Keratinocyte (primary cell): Measurements from ENCODE around the gene RTL1. TPM values are rescaled to one million over a fixed set of nuclear protein-coding genes. Genes with fewer than 3 reads are reported as not detected.

Experiments
- DNase-seq: peaks from one replicate; pipeline ENCODE4 v3.0.0-alpha.2; 2011; ENCODE audit warnings: low read depth, missing footprints, low spot score
- FAIRE-seq: peaks from 2 replicates; lab custom pipeline; 2011; peaks lifted over from hg19 to GRCh38; lab: Jason Lieb, UNC
- H2AFZ ChIP-seq: 2 replicates; pipeline ENCODE4 v1.6.0; 2012; ENCODE audit warnings: low read length, control low read depth, inconsistent platforms; ENCODE audit not compliant: control insufficient read depth
- H3K27ac ChIP-seq: 2 replicates; pipeline ENCODE4 v1.5.1; 2011; ENCODE audit warnings: low read length; ENCODE audit not compliant: control insufficient read depth, insufficient read depth
- H3K27me3 ChIP-seq: 3 replicates; pipeline ENCODE4 v1.6.0; 2011; ENCODE audit warnings: low read length; ENCODE audit not compliant: control insufficient read depth, insufficient read depth; ENCODE audit errors: extremely low read depth
- H3K36me3 ChIP-seq, 2 experiments: 2 replicates in 1 of 2; 3 replicates in 1 of 2; pipeline ENCODE4 v1.5.1; 2011; ENCODE audit warnings: low read length in 2 of 2, mild to moderate bottlenecking in 1 of 2; ENCODE audit not compliant: control insufficient read depth in 2 of 2, insufficient read depth in 2 of 2; ENCODE audit errors: extremely low read depth in 1 of 2
- H3K4me1 ChIP-seq: 3 replicates; pipeline ENCODE4 v1.5.1; 2011; ENCODE audit warnings: low read length; ENCODE audit not compliant: control insufficient read depth, insufficient read depth; ENCODE audit errors: extremely low read depth
- H3K4me2 ChIP-seq: 3 replicates; pipeline ENCODE4 v1.6.0; 2011; ENCODE audit warnings: low read depth, low read length; ENCODE audit not compliant: control insufficient read depth, insufficient read depth; ENCODE audit errors: extremely low read depth
- H3K4me3 ChIP-seq, 3 experiments: fragments of 200-600 bp in 1 of 3; sonication (generic) in 1 of 3; 2 replicates in 2 of 3; 3 replicates in 1 of 3; pipeline ENCODE4 v1.5.1; 2011 to 2016; ENCODE audit warnings: low read length in 3 of 3, mild to moderate bottlenecking in 3 of 3, control low read depth in 2 of 3, inconsistent platforms in 1 of 3, low read depth in 1 of 3, mixed read lengths in 1 of 3, mixed run types in 1 of 3, moderate library complexity in 1 of 3; ENCODE audit not compliant: control insufficient read depth in 2 of 3, insufficient read depth in 2 of 3; ENCODE audit errors: extremely low read depth in 1 of 3
- H3K79me2 ChIP-seq: 2 replicates; pipeline ENCODE4 v1.6.0; 2012; ENCODE audit warnings: low read length; ENCODE audit not compliant: control insufficient read depth, insufficient read depth
- H3K9ac ChIP-seq: 3 replicates; pipeline ENCODE4 v1.6.0; 2011; ENCODE audit warnings: low read length; ENCODE audit not compliant: control insufficient read depth, insufficient read depth; ENCODE audit errors: extremely low read depth
- H3K9me1 ChIP-seq: 3 replicates; pipeline ENCODE4 v1.6.0; 2011; ENCODE audit warnings: low read length; ENCODE audit not compliant: control insufficient read depth, insufficient read depth; ENCODE audit errors: extremely low read depth
- H3K9me3 ChIP-seq: 2 replicates; pipeline ENCODE4 v1.5.1; 2012; ENCODE audit warnings: low read depth, low read length; ENCODE audit not compliant: control insufficient read depth
- H4K20me1 ChIP-seq: 3 replicates; pipeline ENCODE4 v1.6.0; 2011; ENCODE audit warnings: low read length; ENCODE audit not compliant: control insufficient read depth, insufficient read depth; ENCODE audit errors: extremely low read depth
- EZH2 ChIP-seq: IDR thresholded peaks from one replicate; pipeline ENCODE4 v1.6.1; 2012; ENCODE audit warnings: inconsistent platforms, mild to moderate bottlenecking, low read length, moderate library complexity
- dilution Hi-C: fragments of 300-500 bp; cut with MboI; formaldehyde crosslinking; loops from one replicate; pipeline ENCODE4 v1.7.0; 2020; ENCODE audit warnings: low sequenced_read_pairs; ENCODE audit not compliant: extremely low pct_ligation_motif_present
- polyA plus RNA-seq, 5 experiments: library from polyadenylated mRNA; depleted of rRNA in 3 of 5; stranded (reverse) in 3 of 5; stranded (forward) in 1 of 5; unstranded in 1 of 5; fragments of >200 nt; gene quantifications; 1 replicate in 1 of 5; 2 replicates in 3 of 5; 3 replicates in 1 of 5; pipeline versions ENCODE4 v1.2.1 to v1.2.3, GENCODE V29; 2011 to 2012; ENCODE audit warnings: missing spikeins in 2 of 5, low read depth in 1 of 5, low replicate concordance in 1 of 5
- TF ChIP-seq, protein P1 (sequence below), 3 experiments: IDR thresholded peaks in 1 of 3; conservative IDR thresholded peaks in 1 of 3; optimal IDR thresholded peaks in 1 of 3; 2 replicates in 2 of 3; 3 replicates in 1 of 3; pipeline versions ENCODE3 to v1.5.1; 2011; ENCODE audit warnings: low read length in 3 of 3, mild to moderate bottlenecking in 3 of 3, moderate library complexity in 2 of 3, control low read depth in 1 of 3, inconsistent platforms in 1 of 3; ENCODE audit not compliant: insufficient read depth in 2 of 3; ENCODE audit errors: extremely low read depth in 1 of 3

RTL1 gene
- polyA plus RNA-seq, 1 donor (not counting 4 experiments of a cell fraction or from before 2014, with no cell fraction given): not detected

- Histone ChIP-seq H3K4me3 (no peak overlapping the region), H3K79me2 (no peaks in the 10 kb centered on the region), H3K9ac (no peak overlapping the region), H3K27ac (no peak overlapping the region), H3K4me2 (no peak overlapping the region), H3K9me3 (no peaks in the 10 kb centered on the region), H3K9me1 (no peaks in the 10 kb centered on the region), H3K4me1 (no peaks in the 10 kb centered on the region), H3K36me3 (no peaks in the 10 kb centered on the region), H4K20me1 (no peaks in the 10 kb centered on the region), H2AFZ (no peak overlapping the region), H3K27me3 (no peaks in the 10 kb centered on the region)
- no peak for DNase-seq
- dilution Hi-C loops: no loop called here
- TF ChIP-seq, protein P1, sequence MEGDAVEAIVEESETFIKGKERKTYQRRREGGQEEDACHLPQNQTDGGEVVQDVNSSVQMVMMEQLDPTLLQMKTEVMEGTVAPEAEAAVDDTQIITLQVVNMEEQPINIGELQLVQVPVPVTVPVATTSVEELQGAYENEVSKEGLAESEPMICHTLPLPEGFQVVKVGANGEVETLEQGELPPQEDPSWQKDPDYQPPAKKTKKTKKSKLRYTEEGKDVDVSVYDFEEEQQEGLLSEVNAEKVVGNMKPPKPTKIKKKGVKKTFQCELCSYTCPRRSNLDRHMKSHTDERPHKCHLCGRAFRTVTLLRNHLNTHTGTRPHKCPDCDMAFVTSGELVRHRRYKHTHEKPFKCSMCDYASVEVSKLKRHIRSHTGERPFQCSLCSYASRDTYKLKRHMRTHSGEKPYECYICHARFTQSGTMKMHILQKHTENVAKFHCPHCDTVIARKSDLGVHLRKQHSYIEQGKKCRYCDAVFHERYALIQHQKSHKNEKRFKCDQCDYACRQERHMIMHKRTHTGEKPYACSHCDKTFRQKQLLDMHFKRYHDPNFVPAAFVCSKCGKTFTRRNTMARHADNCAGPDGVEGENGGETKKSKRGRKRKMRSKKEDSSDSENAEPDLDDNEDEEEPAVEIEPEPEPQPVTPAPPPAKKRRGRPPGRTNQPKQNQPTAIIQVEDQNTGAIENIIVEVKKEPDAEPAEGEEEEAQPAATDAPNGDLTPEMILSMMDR (optimal IDR thresholded peaks at IDR 0.05 in 1 of 3, IDR thresholded peaks at IDR 0.05 in 1 of 3, conservative IDR thresholded peaks at IDR 0.05 in 1 of 3; ENCODE audit: extremely low read depth in 1 of 3, insufficient read depth in 2 of 3, low read length in 3 of 3): no peak
- TF ChIP-seq EZH2: no peak
- FAIRE-seq: no peak
Measured at GRCh38 chr14:100864960-100865681, 38.4 kb downstream of the RTL1 start.

- no peak overlapping the region for H3K4me2 ChIP-seq
- H3K36me3 ChIP-seq: no peaks in the 10 kb centered on the region
- FAIRE-seq: no peak
- no peaks in the 10 kb centered on the region for H3K4me1 ChIP-seq
- dilution Hi-C loops: no loop called here
- no peaks in the 10 kb centered on the region for H3K9me1 ChIP-seq
- no peaks in the 10 kb centered on the region for H3K9me3 ChIP-seq
- no peak overlapping the region for H3K9ac ChIP-seq
- DNase-seq: no peak
- TF ChIP-seq EZH2: no peak
- TF ChIP-seq, protein P1 (optimal IDR thresholded peaks at IDR 0.05 in 1 of 3, IDR thresholded peaks at IDR 0.05 in 1 of 3, conservative IDR thresholded peaks at IDR 0.05 in 1 of 3; ENCODE audit: extremely low read depth in 1 of 3, insufficient read depth in 2 of 3, low read length in 3 of 3): no peak
- H3K4me3 ChIP-seq: no peak overlapping the region
- H2AFZ ChIP-seq: no peak overlapping the region
- no peaks in the 10 kb centered on the region for H3K79me2 ChIP-seq
- no peaks in the 10 kb centered on the region for H3K27me3 ChIP-seq
- no peaks in the 10 kb centered on the region for H4K20me1 ChIP-seq
- no peak overlapping the region for H3K27ac ChIP-seq
Measured at GRCh38 chr14:100864206-100864605, 39.3 kb downstream of the RTL1 start.
